HCT116 (cell line): ENCODE results near the gene MEIOSIN. TPM values are rescaled to one million over a fixed set of nuclear protein-coding genes. Genes with fewer than 3 reads are reported as not detected.

ENCODE experiments used
- ATAC-seq: fragments of 200-7000 bp; cut with Tn5 transposase; 2 replicates; pipeline ENCODE4 v1.9.1; 2020; ENCODE audit warnings: mild to moderate bottlenecking, moderate library complexity
- BruUV-seq: library from RNA; stranded (reverse); fragments of 400-500 nt; replicated peaks from 2 replicates; lab custom pipeline; 2021; lab: Mats Ljungman, UMichigan
- CTCF ChIA-PET: fragments of 300-600 bp; sonication (Branson Sonifier 250); formaldehyde crosslinking; loops from one replicate; lab custom pipeline; 2021; ENCODE audit warnings: antibody characterized with exemption; lab: Charles Lee
- POLR2A ChIA-PET: fragments of 300-600, 350-600 bp; sonication (Branson Sonifier 250); formaldehyde crosslinking; loops from one replicate; lab custom pipeline; 2021; ENCODE audit warnings: antibody characterized with exemption; lab: Charles Lee
- RAD21 ChIA-PET, 2 experiments: fragments of 300-600 bp; sonication (Branson Sonifier 250); formaldehyde crosslinking; loops; one replicate each; lab custom pipeline; 2023; ENCODE audit warnings: low total read pairs in 2 of 2; ENCODE audit not compliant: uncharacterized antibody in 2 of 2, unreplicated experiment in 2 of 2, low non-redundant PET in 1 of 2; lab: Charles Lee
- DNase-seq: peaks from one replicate; pipeline ENCODE4 v3.0.0-alpha.2; 2010; ENCODE audit warnings: low read depth, low spot score
- H2AFZ ChIP-seq: fragments of 200-600 bp; shearing (Covaris generic), sonication (generic); 2 replicates; pipeline ENCODE4 v1.6.1; 2017; ENCODE audit warnings: low read depth, mixed run types, mixed read lengths, antibody characterized with exemption, low read length; ENCODE audit not compliant: poor library complexity, severe bottlenecking
- H3K27ac ChIP-seq: 2 replicates; pipeline ENCODE4 v1.5.1; 2012; ENCODE audit warnings: low read depth, low read length
- H3K27me3 ChIP-seq: fragments of 200-600 bp; sonication (generic); 2 replicates; pipeline ENCODE4 v1.6.1; 2016; ENCODE audit warnings: mixed run types, low read length, mixed read lengths; ENCODE audit not compliant: insufficient read depth
- H3K36me3 ChIP-seq, 2 experiments: fragments of 200-500 bp in 1 of 2; fragments of 200-600 bp in 1 of 2; sonication (Bioruptor generic) in 1 of 2; sonication (generic) in 1 of 2; 2 replicates each; pipeline versions ENCODE4 v1.5.1 to v1.6.1; 2014 to 2016; ENCODE audit warnings: low read length in 2 of 2, inconsistent platforms in 1 of 2, mixed read lengths in 1 of 2, mixed run types in 1 of 2; ENCODE audit not compliant: insufficient read depth in 2 of 2, control insufficient read depth in 1 of 2
- H3K4me1 ChIP-seq, 2 experiments: fragments of 200-600 bp in 1 of 2; sonication (generic) in 1 of 2; 2 replicates each; pipeline versions ENCODE4 v1.5.1 to v1.6.1; 2012 to 2017; ENCODE audit warnings: low read length in 2 of 2, inconsistent platforms in 1 of 2, mild to moderate bottlenecking in 1 of 2, mixed read lengths in 1 of 2, mixed run types in 1 of 2, moderate library complexity in 1 of 2; ENCODE audit not compliant: insufficient read depth in 2 of 2, control insufficient read depth in 1 of 2
- H3K4me2 ChIP-seq: fragments of 200-600 bp; sonication (generic); 2 replicates; pipeline ENCODE4 v1.6.1; 2017; ENCODE audit warnings: mixed run types, low read length, mixed read lengths
- H3K4me3 ChIP-seq, 2 experiments: fragments of 200-600 bp in 1 of 2; sonication (generic) in 1 of 2; replicated peaks in 1 of 2; 2 replicates each; pipeline ENCODE4 v1.5.1; 2011 to 2016; ENCODE audit warnings: low read length in 2 of 2, control low read depth in 1 of 2, low read depth in 1 of 2, mild to moderate bottlenecking in 1 of 2, mixed read lengths in 1 of 2, mixed run types in 1 of 2
- H3K79me2 ChIP-seq: fragments of 200-600 bp; sonication (generic); 2 replicates; pipeline ENCODE4 v1.6.1; 2017; ENCODE audit warnings: mild to moderate bottlenecking, mixed run types, low read length, moderate library complexity, mixed read lengths; ENCODE audit not compliant: insufficient read depth
- H3K9ac ChIP-seq: fragments of 200-600 bp; sonication (generic); 2 replicates; pipeline ENCODE4 v1.6.1; 2016; ENCODE audit warnings: low read length, mixed read lengths
- H3K9me2 ChIP-seq: fragments of 200-600 bp; sonication (generic), shearing (Covaris generic); 2 replicates; pipeline ENCODE4 v1.6.1; 2017; ENCODE audit warnings: mixed run types, mild to moderate bottlenecking, moderate library complexity; ENCODE audit not compliant: insufficient read depth
- H3K9me3 ChIP-seq, 2 experiments: fragments of 200-500 bp in 1 of 2; fragments of 200-600 bp in 1 of 2; sonication (Bioruptor generic) in 1 of 2; sonication (generic) in 1 of 2; 2 replicates each; pipeline ENCODE4 v1.6.1; 2014 to 2017; ENCODE audit warnings: low read length in 2 of 2, mixed read lengths in 2 of 2, inconsistent platforms in 1 of 2, low read depth in 1 of 2, mild to moderate bottlenecking in 1 of 2, mixed run types in 1 of 2, moderate library complexity in 1 of 2; ENCODE audit not compliant: control insufficient read depth in 1 of 2, insufficient read depth in 1 of 2
- H4K20me1 ChIP-seq: fragments of 200-600 bp; sonication (generic), shearing (Covaris generic); 2 replicates; pipeline ENCODE4 v1.6.1; 2017; ENCODE audit warnings: mixed run types, mild to moderate bottlenecking, moderate library complexity; ENCODE audit not compliant: insufficient read depth
- CBX3 ChIP-seq: IDR thresholded peaks from 2 replicates; pipeline ENCODE4 v1.6.1; 2012; ENCODE audit warnings: low read depth
- EZH2phosphoT487 ChIP-seq: fragments of 200-600 bp; IDR thresholded peaks from 2 replicates; pipeline ENCODE4 v1.6.1; 2018; ENCODE audit warnings: antibody characterized with exemption, borderline replicate concordance
- FOSL1 ChIP-seq: IDR thresholded peaks from 2 replicates; pipeline ENCODE4 v1.6.1; 2012; ENCODE audit warnings: low read depth
- JUND ChIP-seq: IDR thresholded peaks from 2 replicates; pipeline ENCODE4 v1.6.1; 2012
- SP1 ChIP-seq: IDR thresholded peaks from 2 replicates; pipeline ENCODE4 v1.6.1; 2012; ENCODE audit warnings: low read depth
- TCF7L2 ChIP-seq: IDR thresholded peaks from 2 replicates; pipeline ENCODE4 v1.7.0; 2011; ENCODE audit warnings: borderline replicate concordance, inconsistent platforms; ENCODE audit not compliant: insufficient read depth, insufficient read length; ENCODE audit errors: extremely low read depth
- YY1 ChIP-seq: IDR thresholded peaks from 2 replicates; pipeline ENCODE4 v1.6.1; 2011; ENCODE audit warnings: low read length, low read depth, moderate library complexity, mild to moderate bottlenecking; ENCODE audit not compliant: insufficient replicate concordance; ENCODE audit errors: extremely low read depth
- ZBTB33 ChIP-seq: IDR thresholded peaks from 2 replicates; pipeline ENCODE4 v1.6.1; 2011; ENCODE audit warnings: mild to moderate bottlenecking, low read length, moderate library complexity; ENCODE audit not compliant: insufficient replicate concordance; ENCODE audit errors: extremely low read depth
- ZFX ChIP-seq: fragments of 450-650 bp; IDR thresholded peaks from 2 replicates; pipeline ENCODE4 v1.6.1; 2017
- intact Hi-C: fragments of 100-400 bp; cut with micrococcal nuclease; formaldehyde crosslinking; loops from 2 replicates; pipeline ENCODE4 v1.10.0; 2022
- total RNA-seq: library from RNA; stranded (reverse); gene quantifications from one replicate; pipeline ENCODE4 v1.2.1, GENCODE V29; 2021; ENCODE audit not compliant: unreplicated experiment
- TF ChIP-seq, protein P1 (sequence below): IDR thresholded peaks from 2 replicates; pipeline ENCODE4 v1.6.1; 2012; ENCODE audit warnings: low read depth
- TF ChIP-seq, protein P2 (sequence below): IDR thresholded peaks from 2 replicates; pipeline ENCODE4 v1.6.1; 2012
- TF ChIP-seq, protein P3 (sequence below): IDR thresholded peaks from 2 replicates; pipeline ENCODE4 v1.6.1; 2012

MEIOSIN gene
- total RNA-seq, 1 experiment from 2014 or later: 2.1 TPM

GRCh38 chr19:45766869-45767346 lies 33.7 kb downstream of the MEIOSIN start:
- CTCF ChIA-PET: interaction anchor here (1.0 kb wide), 1 partner anchor 75 kb away, joined by 3 read pairs; the partner anchor contains the start of genes QPCTL and SNRPD2
- BruUV-seq: TSS peak; percentile 35

DNA sequence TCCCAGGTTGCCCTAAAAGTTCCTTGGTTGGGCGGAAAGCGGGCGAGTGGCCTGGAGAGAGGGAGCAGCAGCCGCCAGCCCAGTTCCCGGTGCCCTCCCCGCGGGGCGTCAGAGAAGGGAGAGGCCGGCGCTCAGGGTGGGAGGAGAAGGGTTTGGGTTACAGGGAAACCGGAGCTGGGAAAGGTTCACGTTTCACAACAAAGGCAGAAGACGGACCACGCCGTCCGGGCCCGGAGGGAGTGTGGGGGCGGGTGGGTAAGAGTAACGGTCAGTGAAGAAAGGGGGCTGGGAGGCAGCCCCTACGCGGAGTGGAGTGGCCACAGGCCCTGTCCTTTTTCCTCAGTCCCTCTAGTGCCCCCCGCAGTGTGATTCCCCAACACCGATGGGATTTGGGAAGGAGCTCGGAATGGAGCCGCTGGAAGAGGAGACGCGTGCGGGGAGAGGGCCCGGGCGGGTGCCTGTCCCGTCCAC lies 34.2 kb downstream of the MEIOSIN start:
- CTCF ChIA-PET: interaction anchor here (1.0 to 4.2 kb wide), 4 partner anchors 11 to 310 kb away, joined by 3 to 71 read pairs (median 5); partner anchors contain the start of genes QPCTL and SNRPD2
- Histone ChIP-seq H4K20me1 (no peaks in the 10 kb centered on the region), H3K4me1 (peaks cover 14 to 48% of the 10 kb centered on the region in 2 experiments), H3K9me2 (no peaks in the 10 kb centered on the region), H3K4me3 (peak overlapping the region; percentile 80 to 84), H2AFZ (no peak overlapping the region), H3K36me3 (no peaks in the 10 kb centered on the region), H3K27ac (peak overlapping the region; percentile 98), H3K4me2 (peak overlapping the region; percentile 92), H3K9ac (peak overlapping the region; percentile 84), H3K27me3 (no peaks in the 10 kb centered on the region), H3K79me2 (no peaks in the 10 kb centered on the region), H3K9me3 (no peaks in the 10 kb centered on the region)
- DNase-seq: no peak
- intact Hi-C loops: no loop called here
- RAD21 ChIA-PET: interaction anchor here in 1 of 2 experiments (0.6 kb wide), 1 partner anchor 50 kb away, joined by 5 read pairs; no protein-coding TSS in a partner anchor
- ATAC-seq: peak; percentile 12
- BruUV-seq: no TSS peak
- POLR2A ChIA-PET: interaction anchor here (0.8 to 3.6 kb wide), 2 partner anchors 14 to 75 kb away, joined by 3 to 50 read pairs; partner anchors contain the start of genes DMPK, QPCTL and SNRPD2
- no peak for TF ChIP-seq EZH2phosphoT487
- TF ChIP-seq, protein P1, sequence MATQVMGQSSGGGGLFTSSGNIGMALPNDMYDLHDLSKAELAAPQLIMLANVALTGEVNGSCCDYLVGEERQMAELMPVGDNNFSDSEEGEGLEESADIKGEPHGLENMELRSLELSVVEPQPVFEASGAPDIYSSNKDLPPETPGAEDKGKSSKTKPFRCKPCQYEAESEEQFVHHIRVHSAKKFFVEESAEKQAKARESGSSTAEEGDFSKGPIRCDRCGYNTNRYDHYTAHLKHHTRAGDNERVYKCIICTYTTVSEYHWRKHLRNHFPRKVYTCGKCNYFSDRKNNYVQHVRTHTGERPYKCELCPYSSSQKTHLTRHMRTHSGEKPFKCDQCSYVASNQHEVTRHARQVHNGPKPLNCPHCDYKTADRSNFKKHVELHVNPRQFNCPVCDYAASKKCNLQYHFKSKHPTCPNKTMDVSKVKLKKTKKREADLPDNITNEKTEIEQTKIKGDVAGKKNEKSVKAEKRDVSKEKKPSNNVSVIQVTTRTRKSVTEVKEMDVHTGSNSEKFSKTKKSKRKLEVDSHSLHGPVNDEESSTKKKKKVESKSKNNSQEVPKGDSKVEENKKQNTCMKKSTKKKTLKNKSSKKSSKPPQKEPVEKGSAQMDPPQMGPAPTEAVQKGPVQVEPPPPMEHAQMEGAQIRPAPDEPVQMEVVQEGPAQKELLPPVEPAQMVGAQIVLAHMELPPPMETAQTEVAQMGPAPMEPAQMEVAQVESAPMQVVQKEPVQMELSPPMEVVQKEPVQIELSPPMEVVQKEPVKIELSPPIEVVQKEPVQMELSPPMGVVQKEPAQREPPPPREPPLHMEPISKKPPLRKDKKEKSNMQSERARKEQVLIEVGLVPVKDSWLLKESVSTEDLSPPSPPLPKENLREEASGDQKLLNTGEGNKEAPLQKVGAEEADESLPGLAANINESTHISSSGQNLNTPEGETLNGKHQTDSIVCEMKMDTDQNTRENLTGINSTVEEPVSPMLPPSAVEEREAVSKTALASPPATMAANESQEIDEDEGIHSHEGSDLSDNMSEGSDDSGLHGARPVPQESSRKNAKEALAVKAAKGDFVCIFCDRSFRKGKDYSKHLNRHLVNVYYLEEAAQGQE: no peak
- TF ChIP-seq, protein P2, sequence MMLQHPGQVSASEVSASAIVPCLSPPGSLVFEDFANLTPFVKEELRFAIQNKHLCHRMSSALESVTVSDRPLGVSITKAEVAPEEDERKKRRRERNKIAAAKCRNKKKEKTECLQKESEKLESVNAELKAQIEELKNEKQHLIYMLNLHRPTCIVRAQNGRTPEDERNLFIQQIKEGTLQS: no peak
- TF ChIP-seq ZBTB33: no peak
- no peak for TF ChIP-seq SP1
- TF ChIP-seq YY1: no peak
- TF ChIP-seq, protein P3, sequence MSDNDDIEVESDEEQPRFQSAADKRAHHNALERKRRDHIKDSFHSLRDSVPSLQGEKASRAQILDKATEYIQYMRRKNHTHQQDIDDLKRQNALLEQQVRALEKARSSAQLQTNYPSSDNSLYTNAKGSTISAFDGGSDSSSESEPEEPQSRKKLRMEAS: peak; percentile 76
- no peak for TF ChIP-seq CBX3

More at GRCh38 chr19:45766869-45767346, 33.7 kb downstream of the MEIOSIN start:
- Histone ChIP-seq H3K4me1 (peaks cover 14 to 48% of the 10 kb centered on the region in 2 experiments), H3K9me2 (no peaks in the 10 kb centered on the region), H3K4me2 (peak overlapping the region; percentile 92), H3K4me3 (peak overlapping the region; percentile 80 to 84), H3K9me3 (no peaks in the 10 kb centered on the region), H4K20me1 (no peaks in the 10 kb centered on the region), H2AFZ (no peak overlapping the region), H3K36me3 (no peaks in the 10 kb centered on the region), H3K9ac (peak overlapping the region; percentile 84), H3K79me2 (no peaks in the 10 kb centered on the region), H3K27ac (peak overlapping the region; percentile 98), H3K27me3 (no peaks in the 10 kb centered on the region)
- ATAC-seq (no peak), DNase-seq (no peak)
- TF ChIP-seq CBX3 (no peak), ZFX (no peak), FOSL1 (no peak), TCF7L2 (no peak), JUND (no peak)
- TF ChIP-seq, protein P2: no peak
- ChIA-PET RAD21 (interaction anchor here in 1 of 2 experiments (0.5 kb wide), 1 partner anchor 14 kb away, joined by 3 read pairs; no protein-coding TSS in a partner anchor), POLR2A (no interaction called here)
- intact Hi-C loops: no loop called here
